ENCODE data around the gene PDCD11. TPM values are rescaled to one million over a fixed set of nuclear protein-coding genes. Genes with fewer than 3 reads are reported as not detected.

Gene PDCD11
- total and polyA plus RNA-seq, 2 of the 8 experiments (the other 6 are each of a cell fraction or from before 2014, with no cell fraction given) = 18.1 to 79.1 TPM

GRCh38 chr10:103382769-103383168, 13.7 kb upstream of the PDCD11 start:
- no peak overlapping the region for H2BK5ac ChIP-seq (ENCODE audit: low read depth, low read length)
- H2BK15ac ChIP-seq (ENCODE audit: low read length) = no peak overlapping the region
- H4K91ac ChIP-seq (replicated peaks; ENCODE audit: insufficient read length, low read length) = no peak overlapping the region
- H4K20me1 ChIP-seq (replicated peaks in 1 of 2; ENCODE audit: control insufficient read depth in 1 of 2, insufficient read depth in 2 of 2, low read length in 2 of 2) = no peaks in the 10 kb centered on the region
- H2AFZ ChIP-seq (ENCODE audit: low read length) = no peak overlapping the region
- no peak overlapping the region for H3K27ac ChIP-seq (ENCODE audit: low read depth, low read length)
- no peak for DNase-seq (ENCODE audit: low read depth in 1 of 2, low spot score in 2 of 2)
- H4K8ac ChIP-seq (ENCODE audit: extremely low read depth, insufficient read depth, low read length) = no peak overlapping the region
- POLR2A ChIA-PET (ENCODE audit: partially characterized antibody) = interaction anchor here (3.8 kb wide), 1 partner anchor 13 kb away, joined by 13 read pairs; the partner anchor contains the start of genes ATP5MK and PDCD11
- no peaks in the 10 kb centered on the region for H3K9me3 ChIP-seq (ENCODE audit: insufficient read depth in 2 of 2, low read depth in 1 of 2, low read length in 1 of 2)
- CTCF ChIA-PET (ENCODE audit: partially characterized antibody) = interaction anchor here (1.1 kb wide), 1 partner anchor 15 kb away, joined by 4 read pairs; no protein-coding TSS in a partner anchor
- 91% methylated on average over 5 of the region's 5 CpGs; no CpG with 5 or more reads in 1 of the 2 experiments for whole genome bisulfite sequencing, 2 experiments (ENCODE audit: extremely low coverage in 1 of 2, insufficient coverage in 1 of 2, insufficient read length in 1 of 2, insufficient replicate concordance in 2 of 2, low coverage in 1 of 2, low lambda C conversion rate in 2 of 2, missing lambda C conversion rate in 1 of 2)
- H3K23ac ChIP-seq (ENCODE audit: insufficient read length) = no peak overlapping the region
- H3K36me3 ChIP-seq (ENCODE audit: control insufficient read depth in 2 of 4, insufficient read depth in 4 of 4, low read length in 3 of 4) = peaks cover 2 to 24% (median 6%) of the 10 kb centered on the region in 4 experiments; a peak in 5 of 8 replicates
- H3K56ac ChIP-seq (replicated peaks; ENCODE audit: insufficient read length, low read depth, low read length) = no peak overlapping the region
- no peaks in the 10 kb centered on the region for H3K79me1 ChIP-seq (ENCODE audit: low read depth, low read length)
- TF ChIP-seq CBX8 (IDR thresholded peaks at IDR 0.05; ENCODE audit: borderline replicate concordance, low read depth, low read length) (no peak), BACH1 (IDR thresholded peaks at IDR 0.05; ENCODE audit: low read length) (no peak), SP2 (IDR thresholded peaks at IDR 0.05; ENCODE audit: low read length) (no peak), RXRA (IDR thresholded peaks at IDR 0.05; ENCODE audit: insufficient read depth, low read depth, low read length) (no peak), TAF1 (IDR thresholded peaks at IDR 0.05; ENCODE audit: low read depth, low read length) (no peak), POLR2AphosphoS5 (IDR thresholded peaks at IDR 0.05; ENCODE audit: low read depth, low read length) (no peak)
- no peak for FAIRE-seq
- H3K4me2 ChIP-seq (ENCODE audit: insufficient read depth in 1 of 2, low read depth in 2 of 2, low read length in 2 of 2) = no peak overlapping the region
- H3K18ac ChIP-seq (ENCODE audit: extremely low read depth, low read length) = no peak overlapping the region
- no peak overlapping the region for H2BK120ac ChIP-seq (replicated peaks; ENCODE audit: low read depth, low read length)
- no peak overlapping the region for H3K4ac ChIP-seq (replicated peaks; ENCODE audit: insufficient read length, low read depth, low read length)
- no peaks in the 10 kb centered on the region for H3K4me1 ChIP-seq (replicated peaks in 1 of 4; ENCODE audit: control insufficient read depth in 3 of 4, insufficient read depth in 4 of 4, low read length in 3 of 4)
- H3K4me3 ChIP-seq (ENCODE audit: extremely low read depth in 1 of 4, insufficient read depth in 2 of 4, low read depth in 3 of 4, low read length in 4 of 4) = no peak overlapping the region
- no peak overlapping the region for H3K14ac ChIP-seq (ENCODE audit: insufficient read length)
- no peak overlapping the region for H2BK20ac ChIP-seq (ENCODE audit: low read length)
- H3K23me2 ChIP-seq (ENCODE audit: low read depth, low read length) = no peaks in the 10 kb centered on the region
- no peak overlapping the region for H4K5ac ChIP-seq (ENCODE audit: insufficient read length, low read depth, low read length)
- no peak overlapping the region for H3K9ac ChIP-seq (replicated peaks in 1 of 4; ENCODE audit: extremely low read depth in 1 of 4, low read depth in 3 of 4, low read length in 3 of 4)
- no peaks in the 10 kb centered on the region for H3K79me2 ChIP-seq (ENCODE audit: control insufficient read depth in 1 of 2, insufficient read depth in 2 of 2, low read length in 2 of 2)
- no peak overlapping the region for H2BK12ac ChIP-seq (ENCODE audit: low read depth, low read length)
- H3K27me3 ChIP-seq (replicated peaks in 1 of 4; ENCODE audit: control insufficient read depth in 3 of 4, extremely low read depth in 1 of 4, insufficient read depth in 3 of 4, low read length in 3 of 4) = no peaks in the 10 kb centered on the region
- H2AK5ac ChIP-seq (ENCODE audit: low read depth, low read length) = no peak overlapping the region
